A549 (cell line): ENCODE results near the gene ACVR2B. TPM values are rescaled to one million over a fixed set of nuclear protein-coding genes. Genes with fewer than 3 reads are reported as not detected.
A peak's percentile ranks its signal among the peaks of the same experiment; 100 is the strongest.

Experiments used
- ATAC-seq, 2 experiments: fragments of 200-7000 bp in 1 of 2; fragments of >200 bp in 1 of 2; cut with Nextera tagmentation in 1 of 2; cut with Tn5 transposase in 1 of 2; 3 replicates each; pipeline versions ENCODE4 v1.8.0 to v1.9.1; 2018 to 2020; ENCODE audit warnings: mild to moderate bottlenecking in 1 of 2, moderate library complexity in 1 of 2
- CTCF ChIA-PET: fragments of 300-600 bp; sonication (Branson Sonifier 250); formaldehyde crosslinking; extraction: SDS; loops from one replicate; lab custom pipeline; 2021; ENCODE audit warnings: antibody characterized with exemption, inconsistent platforms; lab: Yijun Ruan, JAX
- POLR2A ChIA-PET: fragments of 350-600 bp; formaldehyde crosslinking; extraction: SDS; loops from one replicate; lab custom pipeline; 2021; ENCODE audit warnings: antibody characterized with exemption, inconsistent platforms; lab: Yijun Ruan, JAX
- DNase-seq, 2 experiments: peaks; one replicate each; pipeline versions ENCODE4 v3.0.0 to v3.0.0-alpha.2; 2011 to 2016; ENCODE audit warnings: low read depth in 1 of 2, low spot score in 1 of 2
- FAIRE-seq: peaks from 2 replicates; lab custom pipeline; 2011; peaks lifted over from hg19 to GRCh38; lab: Jason Lieb, UNC
- H3K27ac ChIP-seq, 2 experiments: fragments of >200 bp; sonication (Bioruptor Twin); formaldehyde crosslinking; 3 replicates each; pipeline ENCODE4 v1.5.1; 2016 to 2017
- H3K4me1 ChIP-seq: fragments of >200 bp; sonication (Bioruptor Twin); formaldehyde crosslinking; 3 replicates; pipeline ENCODE4 v1.6.1; 2016
- H3K4me2 ChIP-seq: fragments of >200 bp; sonication (Bioruptor Twin); formaldehyde crosslinking; 3 replicates; pipeline ENCODE4 v1.6.1; 2016
- H3K4me3 ChIP-seq: fragments of >200 bp; sonication (Bioruptor Twin); formaldehyde crosslinking; 3 replicates; pipeline ENCODE4 v1.5.1; 2016
- H3K9me3 ChIP-seq: fragments of >200 bp; sonication (Bioruptor Twin); formaldehyde crosslinking; 3 replicates; pipeline ENCODE4 v1.6.1; 2016
- CBX2 ChIP-seq: fragments of 200-600 bp; sonication (generic); IDR thresholded peaks from 2 replicates; pipeline ENCODE4 v1.6.1; 2016; ENCODE audit warnings: low read depth, mild to moderate bottlenecking, borderline replicate concordance
- CBX8 ChIP-seq: fragments of 200-600 bp; sonication (generic); IDR thresholded peaks from 2 replicates; pipeline ENCODE4 v1.6.1; 2016
- CHD2 ChIP-seq: fragments of 150-350 bp; IDR thresholded peaks from 2 replicates; pipeline ENCODE4 v1.6.1; 2014; ENCODE audit warnings: low read length; ENCODE audit not compliant: partially characterized antibody
- CHD4 ChIP-seq: fragments of 200-600 bp; sonication (generic); IDR thresholded peaks from 2 replicates; pipeline ENCODE4 v1.6.1; 2016; ENCODE audit warnings: antibody characterized with exemption, mild to moderate bottlenecking, borderline replicate concordance
- EHF ChIP-seq: fragments of 250-450 bp; sonication (Bioruptor Pico); IDR thresholded peaks from 2 replicates; pipeline ENCODE4 v1.5.0; 2020; ENCODE audit warnings: mild to moderate bottlenecking
- FOSB ChIP-seq: fragments of 250-450 bp; sonication (Bioruptor Pico); IDR thresholded peaks from 2 replicates; pipeline ENCODE4 v1.5.0; 2020; ENCODE audit warnings: mild to moderate bottlenecking, moderate library complexity
- FOXS1 ChIP-seq: fragments of 250-450 bp; sonication (Bioruptor Pico); IDR thresholded peaks from 2 replicates; pipeline ENCODE4 v1.5.0; 2020; ENCODE audit warnings: mild to moderate bottlenecking, moderate library complexity
- GATA3 ChIP-seq: IDR thresholded peaks from 2 replicates; pipeline ENCODE4 v1.6.1; 2012; ENCODE audit warnings: borderline replicate concordance
- HOXA7 ChIP-seq: fragments of 250-450 bp; sonication (Bioruptor Pico); IDR thresholded peaks from 2 replicates; pipeline ENCODE4 v1.5.0; 2020; ENCODE audit warnings: mild to moderate bottlenecking, moderate library complexity
- JUN ChIP-seq, 2 experiments: fragments of >200 bp; sonication (Bioruptor Twin); formaldehyde crosslinking; IDR thresholded peaks; 2 replicates in 1 of 2; 3 replicates in 1 of 2; pipeline ENCODE4 v1.6.1; 2016 to 2017
- MYC ChIP-seq: IDR thresholded peaks from 2 replicates; pipeline ENCODE4 v1.6.1; 2012; ENCODE audit warnings: mild to moderate bottlenecking, inconsistent platforms, low read length, improper control_type of control experiment, borderline replicate concordance
- NPAS2 ChIP-seq: fragments of 250-450 bp; sonication (Bioruptor Pico); IDR thresholded peaks from 2 replicates; pipeline ENCODE4 v1.8.0; 2022; ENCODE audit warnings: mild to moderate bottlenecking, moderate library complexity, borderline replicate concordance
- NR3C1 ChIP-seq: fragments of >200 bp; sonication (Bioruptor Twin); formaldehyde crosslinking; IDR thresholded peaks from 3 replicates; pipeline ENCODE4 v1.6.1; 2017
- PHF8 ChIP-seq: fragments of 200-600 bp; sonication (generic); IDR thresholded peaks from 2 replicates; pipeline ENCODE4 v1.6.1; 2016; ENCODE audit warnings: low read depth, mild to moderate bottlenecking, antibody characterized with exemption, moderate library complexity, borderline replicate concordance
- POLR2A ChIP-seq: IDR thresholded peaks from 2 replicates; pipeline ENCODE4 v1.6.1; 2012; ENCODE audit warnings: mild to moderate bottlenecking, low read length
- RAD21 ChIP-seq, 2 experiments: fragments of >200 bp in 1 of 2; sonication (Bioruptor Twin) in 1 of 2; formaldehyde crosslinking in 1 of 2; IDR thresholded peaks in 1 of 2; conservative IDR thresholded peaks in 1 of 2; 2 replicates in 1 of 2; 3 replicates in 1 of 2; pipeline ENCODE4 v1.6.1; 2012 to 2018; ENCODE audit warnings: inconsistent platforms in 1 of 2
- RARB ChIP-seq: fragments of 250-450 bp; sonication (Bioruptor Pico); IDR thresholded peaks from 2 replicates; pipeline ENCODE4 v1.8.0; 2021; ENCODE audit warnings: mild to moderate bottlenecking, moderate library complexity
- RCOR1 ChIP-seq: fragments of 150-350 bp; IDR thresholded peaks from 2 replicates; pipeline ENCODE4 v1.6.1; 2014; ENCODE audit warnings: antibody characterized with exemption, low read length, low read depth
- RNF2 ChIP-seq: fragments of 200-600 bp; sonication (generic); IDR thresholded peaks from 2 replicates; pipeline ENCODE4 v1.6.1; 2016; ENCODE audit warnings: low read depth, mild to moderate bottlenecking, antibody characterized with exemption, moderate library complexity, borderline replicate concordance
- SMC3 ChIP-seq: fragments of >200 bp; sonication (Bioruptor Twin); formaldehyde crosslinking; IDR thresholded peaks from 3 replicates; pipeline ENCODE4 v1.6.1; 2018; ENCODE audit warnings: inconsistent platforms
- SREBF2 ChIP-seq: fragments of 450-650 bp; IDR thresholded peaks from 2 replicates; pipeline ENCODE4 v1.6.1; 2014; ENCODE audit warnings: mild to moderate bottlenecking, moderate library complexity
- TFCP2L1 ChIP-seq: fragments of 250-450 bp; sonication (Bioruptor Pico); IDR thresholded peaks from 2 replicates; pipeline ENCODE4 v1.5.0; 2021; ENCODE audit warnings: mild to moderate bottlenecking
- ZSCAN20 ChIP-seq: fragments of 250-450 bp; sonication (Bioruptor Pico); IDR thresholded peaks from 2 replicates; pipeline ENCODE4 v1.8.0; 2022; ENCODE audit warnings: mild to moderate bottlenecking, moderate library complexity
- WGBS: methylation state at CpG from one replicate; pipeline ENCODE4 v1.1.6; 2017; ENCODE audit errors: missing lambda C conversion rate; 5-methylcytosine and 5-hydroxymethylcytosine counted together
- polyA plus RNA-seq, 4 experiments: library from polyadenylated mRNA; depleted of rRNA in 3 of 4; stranded (reverse); fragments of >200 nt; fragmentation: RNase III in 1 of 4; extraction: RNeasy Plus Mini Kit Qiagen cat#74134 plus additional on column Dnase treatment in 1 of 4; gene quantifications; 2 replicates in 3 of 4; 3 replicates in 1 of 4; pipeline ENCODE4 v1.2.3, GENCODE V29; 2011 to 2017
- TF ChIP-seq, protein P1 (sequence below): IDR thresholded peaks from 2 replicates; pipeline ENCODE4 v1.6.1; 2012; ENCODE audit warnings: low read depth, borderline replicate concordance
- TF ChIP-seq, protein P2 (sequence below): fragments of >200 bp; sonication (Bioruptor Twin); formaldehyde crosslinking; IDR thresholded peaks from 3 replicates; pipeline ENCODE4 v1.5.1; 2016

Gene ACVR2B
- polyA plus RNA-seq, 2 of the 4 experiments (the other 2 are of a cell fraction), result 1.2 to 2.8 TPM

DNA sequence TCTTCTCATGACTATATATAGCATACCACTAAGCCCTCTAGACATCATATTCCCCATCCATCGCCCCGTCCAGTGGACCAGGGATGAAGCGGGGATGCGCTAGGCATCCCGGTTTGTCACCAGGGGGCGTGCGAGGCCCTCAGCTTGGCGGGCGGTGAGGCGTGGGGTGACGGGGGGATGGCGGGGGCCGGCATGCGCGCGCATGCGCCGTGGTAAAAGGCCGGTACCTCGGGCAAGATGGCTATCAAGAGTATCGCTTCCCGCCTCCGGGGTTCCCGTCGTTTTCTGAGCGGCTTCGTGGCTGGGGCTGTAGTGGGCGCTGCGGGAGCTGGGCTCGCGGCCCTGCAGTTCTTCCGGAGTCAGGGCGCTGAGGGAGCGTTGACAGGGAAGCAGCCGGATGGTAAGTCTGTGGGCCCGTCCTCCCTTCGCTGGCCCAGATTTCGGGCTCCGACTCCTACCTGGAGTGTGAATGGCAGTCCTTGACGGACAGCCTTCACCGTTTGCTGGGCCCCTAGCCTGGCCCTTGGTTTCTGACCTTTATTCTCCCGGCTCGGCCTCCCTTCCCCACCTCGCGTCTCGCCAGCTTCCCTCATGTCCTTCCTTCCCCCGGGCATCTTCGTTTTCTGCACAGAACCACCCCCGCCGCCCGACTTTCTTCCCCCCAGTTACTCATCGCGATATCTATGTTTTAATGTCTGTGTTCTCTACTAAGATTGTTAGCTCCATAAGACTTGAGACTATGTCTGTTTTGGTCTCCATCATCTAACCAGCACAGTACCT lies 42.6 kb downstream of the ACVR2B start, which contains the start of gene EXOG (continued):
- TF ChIP-seq, protein P1, sequence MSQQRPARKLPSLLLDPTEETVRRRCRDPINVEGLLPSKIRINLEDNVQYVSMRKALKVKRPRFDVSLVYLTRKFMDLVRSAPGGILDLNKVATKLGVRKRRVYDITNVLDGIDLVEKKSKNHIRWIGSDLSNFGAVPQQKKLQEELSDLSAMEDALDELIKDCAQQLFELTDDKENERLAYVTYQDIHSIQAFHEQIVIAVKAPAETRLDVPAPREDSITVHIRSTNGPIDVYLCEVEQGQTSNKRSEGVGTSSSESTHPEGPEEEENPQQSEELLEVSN, result peak; percentile 86
- TF ChIP-seq FOSB, result no peak
- TF ChIP-seq POLR2A, result peak; percentile 54
- no peak for TF ChIP-seq CBX8
- no peak for TF ChIP-seq FOXS1 (CRISPR knock-in tag)
- TF ChIP-seq ZSCAN20 (CRISPR knock-in tag), result no peak
- no peak for TF ChIP-seq GATA3
- peak in 1 of 2 experiments; percentile 53; a peak in 1 of 5 replicates for TF ChIP-seq JUN (IDR thresholded peaks at IDR 0.05)
- TF ChIP-seq, all 56 proteins: peak for 11

DNA sequence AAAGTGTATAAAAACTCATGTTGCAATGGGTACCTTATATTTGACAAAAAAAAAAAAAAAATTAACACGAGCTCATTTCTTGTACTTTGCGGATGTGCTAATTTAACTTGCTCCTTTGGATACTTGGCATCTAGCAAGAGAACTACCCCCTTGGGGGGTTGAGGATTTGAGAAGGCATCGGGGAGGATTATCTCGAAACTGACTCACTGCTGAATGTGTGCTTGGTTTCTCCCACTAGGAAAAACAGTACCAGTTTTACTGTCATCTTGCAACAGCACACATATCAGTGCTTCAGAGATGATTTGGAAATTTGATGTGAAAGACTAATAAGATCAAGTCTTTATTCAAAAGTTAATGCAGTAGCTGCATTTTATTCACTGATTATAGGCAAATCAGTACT lies 43.3 kb downstream of the ACVR2B start:
- TF ChIP-seq CHD2 (no peak), TFCP2L1 (CRISPR knock-in tag) (no peak), HOXA7 (CRISPR knock-in tag) (no peak), SREBF2 (no peak), POLR2A (no peak), CHD4 (no peak), PHF8 (no peak), EHF (CRISPR knock-in tag) (no peak), RCOR1 (no peak), RARB (CRISPR knock-in tag) (no peak), NR3C1 (no peak), NPAS2 (CRISPR knock-in tag) (no peak), MYC (no peak), RAD21 (conservative IDR thresholded peaks at IDR 0.05 in 1 of 2, IDR thresholded peaks at IDR 0.05 in 1 of 2) (no peak), CBX2 (no peak), RNF2 (no peak), SMC3 (no peak)
- TF ChIP-seq, protein P2, sequence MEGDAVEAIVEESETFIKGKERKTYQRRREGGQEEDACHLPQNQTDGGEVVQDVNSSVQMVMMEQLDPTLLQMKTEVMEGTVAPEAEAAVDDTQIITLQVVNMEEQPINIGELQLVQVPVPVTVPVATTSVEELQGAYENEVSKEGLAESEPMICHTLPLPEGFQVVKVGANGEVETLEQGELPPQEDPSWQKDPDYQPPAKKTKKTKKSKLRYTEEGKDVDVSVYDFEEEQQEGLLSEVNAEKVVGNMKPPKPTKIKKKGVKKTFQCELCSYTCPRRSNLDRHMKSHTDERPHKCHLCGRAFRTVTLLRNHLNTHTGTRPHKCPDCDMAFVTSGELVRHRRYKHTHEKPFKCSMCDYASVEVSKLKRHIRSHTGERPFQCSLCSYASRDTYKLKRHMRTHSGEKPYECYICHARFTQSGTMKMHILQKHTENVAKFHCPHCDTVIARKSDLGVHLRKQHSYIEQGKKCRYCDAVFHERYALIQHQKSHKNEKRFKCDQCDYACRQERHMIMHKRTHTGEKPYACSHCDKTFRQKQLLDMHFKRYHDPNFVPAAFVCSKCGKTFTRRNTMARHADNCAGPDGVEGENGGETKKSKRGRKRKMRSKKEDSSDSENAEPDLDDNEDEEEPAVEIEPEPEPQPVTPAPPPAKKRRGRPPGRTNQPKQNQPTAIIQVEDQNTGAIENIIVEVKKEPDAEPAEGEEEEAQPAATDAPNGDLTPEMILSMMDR, result no peak
- TF ChIP-seq, protein P1, result no peak
- Histone ChIP-seq H3K4me2 (peak overlapping the region; percentile 82), H3K4me3 (peak overlapping the region; percentile 64), H3K4me1 (peaks cover 6% of the 10 kb centered on the region; the same call in 1 of the 3 replicates), H3K27ac (peak overlapping the region; percentile 79 to 87; a peak in 5 of 6 replicates), H3K9me3 (no peaks in the 10 kb centered on the region)
- ChIA-PET POLR2A (interaction anchor here (0.6 to 0.7 kb wide), 5 partner anchors 9 to 1903 kb away, joined by 3 to 6 read pairs (median 4); no protein-coding TSS in a partner anchor), CTCF (interaction anchor here (0.6 to 3.3 kb wide), 17 partner anchors 10 to 503 kb away, joined by 3 to 21 read pairs (median 6); partner anchors contain the start of gene XYLB)
- DNase-seq (no peak), FAIRE-seq (no peak), ATAC-seq (no peak)
- 67% methylated on average over 4 of the region's 4 CpGs for WGBS
